Choroid plexus epithelial cell (primary cell): Measurements from ENCODE around the gene NSMF.
A peak's percentile ranks its signal among the peaks of the same experiment; 100 is the strongest.

Source experiments
- DNase-seq: peaks from one replicate; pipeline ENCODE4 v3.0.0-alpha.2; 2010; ENCODE audit warnings: low read depth
- H3K4me3 ChIP-seq: 2 replicates; pipeline ENCODE4 v1.5.1; 2011; ENCODE audit warnings: low read depth, mild to moderate bottlenecking, control low read depth, low read length, moderate library complexity
- TF ChIP-seq, protein P1 (sequence below): conservative IDR thresholded peaks from 2 replicates; pipeline ENCODE4 v1.5.1; 2011; ENCODE audit warnings: low read depth, mild to moderate bottlenecking, control low read depth, inconsistent platforms, low read length, moderate library complexity

Gene NSMF

DNA sequence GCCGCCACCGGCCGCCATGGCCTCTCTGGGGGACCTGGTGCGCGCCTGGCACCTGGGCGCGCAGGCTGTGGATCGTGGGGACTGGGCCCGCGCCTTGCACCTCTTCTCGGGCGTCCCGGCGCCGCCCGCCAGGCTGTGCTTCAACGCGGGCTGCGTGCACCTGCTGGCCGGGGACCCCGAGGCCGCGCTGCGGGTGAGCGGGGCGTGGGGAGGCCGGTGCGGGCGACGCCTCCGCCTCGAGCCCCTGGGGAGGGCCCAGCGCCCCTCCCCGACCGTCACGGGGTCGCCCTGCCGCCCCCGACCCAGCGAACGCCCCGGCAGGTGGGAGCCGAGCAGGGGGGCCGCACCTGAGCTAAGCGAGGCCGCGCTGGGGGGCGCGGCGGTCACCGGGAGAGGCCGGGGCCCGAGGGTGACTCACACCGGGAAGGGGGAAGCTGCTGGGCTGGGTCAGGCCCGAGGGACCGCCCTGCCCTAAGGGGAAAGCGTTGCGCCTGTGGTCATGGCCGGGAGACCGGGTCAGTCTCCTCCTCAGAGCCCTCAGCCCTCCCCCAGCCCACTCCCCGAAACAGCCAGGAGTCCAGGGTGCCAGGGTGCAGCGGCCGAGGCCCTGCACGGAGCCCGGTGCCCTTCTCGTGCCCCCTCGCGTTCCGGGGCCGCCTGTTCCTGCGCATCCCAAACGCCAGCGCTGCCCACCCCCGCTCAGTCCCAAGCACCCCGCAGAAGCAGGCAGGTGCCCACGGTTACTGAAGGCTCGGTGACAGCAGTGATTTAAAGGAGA, 35.4 kb downstream of the NSMF start:
- H3K4me3 ChIP-seq, result peak overlapping the region; percentile 75
- TF ChIP-seq, protein P1, sequence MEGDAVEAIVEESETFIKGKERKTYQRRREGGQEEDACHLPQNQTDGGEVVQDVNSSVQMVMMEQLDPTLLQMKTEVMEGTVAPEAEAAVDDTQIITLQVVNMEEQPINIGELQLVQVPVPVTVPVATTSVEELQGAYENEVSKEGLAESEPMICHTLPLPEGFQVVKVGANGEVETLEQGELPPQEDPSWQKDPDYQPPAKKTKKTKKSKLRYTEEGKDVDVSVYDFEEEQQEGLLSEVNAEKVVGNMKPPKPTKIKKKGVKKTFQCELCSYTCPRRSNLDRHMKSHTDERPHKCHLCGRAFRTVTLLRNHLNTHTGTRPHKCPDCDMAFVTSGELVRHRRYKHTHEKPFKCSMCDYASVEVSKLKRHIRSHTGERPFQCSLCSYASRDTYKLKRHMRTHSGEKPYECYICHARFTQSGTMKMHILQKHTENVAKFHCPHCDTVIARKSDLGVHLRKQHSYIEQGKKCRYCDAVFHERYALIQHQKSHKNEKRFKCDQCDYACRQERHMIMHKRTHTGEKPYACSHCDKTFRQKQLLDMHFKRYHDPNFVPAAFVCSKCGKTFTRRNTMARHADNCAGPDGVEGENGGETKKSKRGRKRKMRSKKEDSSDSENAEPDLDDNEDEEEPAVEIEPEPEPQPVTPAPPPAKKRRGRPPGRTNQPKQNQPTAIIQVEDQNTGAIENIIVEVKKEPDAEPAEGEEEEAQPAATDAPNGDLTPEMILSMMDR, result no peak
- no peak for DNase-seq

DNA sequence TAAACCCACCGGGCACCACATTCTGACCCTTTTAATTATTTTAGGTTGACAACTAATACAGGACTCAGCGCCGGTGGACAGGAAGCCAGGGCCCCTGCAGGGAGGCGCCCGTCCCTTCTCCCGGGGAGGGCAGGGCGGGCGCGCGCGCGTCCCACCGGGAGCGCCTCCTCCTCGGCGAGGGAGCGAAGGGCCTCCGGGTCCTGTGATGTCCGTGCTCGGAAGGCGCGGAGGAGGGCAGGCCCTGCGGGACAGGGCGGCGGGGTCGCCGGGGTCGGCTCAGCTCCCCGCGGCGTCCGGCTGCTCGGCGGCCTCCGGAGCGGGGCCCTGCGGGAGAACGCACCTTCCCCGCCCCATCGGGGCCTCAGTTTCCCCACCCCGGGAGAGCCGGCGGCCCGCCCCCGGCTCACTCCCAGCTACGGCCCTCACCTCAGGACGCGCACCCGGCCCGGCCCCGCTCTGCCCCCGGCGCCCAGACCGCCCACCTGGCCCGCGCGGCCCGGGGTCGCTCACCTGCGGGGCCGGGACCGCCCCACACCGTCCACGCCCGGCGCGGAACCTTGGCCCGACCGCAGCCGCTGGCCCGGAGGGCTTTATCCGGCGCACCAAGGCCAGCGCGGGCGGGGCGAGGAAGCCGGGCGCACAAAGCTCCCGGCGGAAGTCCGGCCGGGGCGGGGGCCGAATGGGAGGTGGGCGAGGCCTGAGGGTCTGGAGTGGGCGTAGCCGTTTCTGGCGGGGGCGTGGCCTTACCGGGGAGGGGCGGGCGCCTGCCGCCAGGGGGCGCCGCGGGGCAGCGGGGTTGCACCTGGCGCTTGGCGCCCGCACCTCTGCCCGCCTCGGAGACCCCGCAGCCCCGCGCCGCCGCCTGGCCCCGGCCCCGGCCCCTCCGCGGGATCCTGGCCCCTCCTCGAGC, 36.3 kb downstream of the NSMF start, which contains the start of the genes EXD3 and NOXA1:
TSS of gene EXD3 (minus strand) at position 559 of the 910 bp plus-strand sequence. CDS start 27,805 bp downstream, outside the sequence.
TSS of gene NOXA1 (plus strand) at position 790 of the 910 bp plus-strand sequence. CDS start 137 bp downstream, outside the sequence.
- H3K4me3 ChIP-seq, result peak within 1 kb of the TSS; percentile 75
- TF ChIP-seq, protein P1, result peak; percentile 39
- DNase-seq, result peak; percentile 93

DNA sequence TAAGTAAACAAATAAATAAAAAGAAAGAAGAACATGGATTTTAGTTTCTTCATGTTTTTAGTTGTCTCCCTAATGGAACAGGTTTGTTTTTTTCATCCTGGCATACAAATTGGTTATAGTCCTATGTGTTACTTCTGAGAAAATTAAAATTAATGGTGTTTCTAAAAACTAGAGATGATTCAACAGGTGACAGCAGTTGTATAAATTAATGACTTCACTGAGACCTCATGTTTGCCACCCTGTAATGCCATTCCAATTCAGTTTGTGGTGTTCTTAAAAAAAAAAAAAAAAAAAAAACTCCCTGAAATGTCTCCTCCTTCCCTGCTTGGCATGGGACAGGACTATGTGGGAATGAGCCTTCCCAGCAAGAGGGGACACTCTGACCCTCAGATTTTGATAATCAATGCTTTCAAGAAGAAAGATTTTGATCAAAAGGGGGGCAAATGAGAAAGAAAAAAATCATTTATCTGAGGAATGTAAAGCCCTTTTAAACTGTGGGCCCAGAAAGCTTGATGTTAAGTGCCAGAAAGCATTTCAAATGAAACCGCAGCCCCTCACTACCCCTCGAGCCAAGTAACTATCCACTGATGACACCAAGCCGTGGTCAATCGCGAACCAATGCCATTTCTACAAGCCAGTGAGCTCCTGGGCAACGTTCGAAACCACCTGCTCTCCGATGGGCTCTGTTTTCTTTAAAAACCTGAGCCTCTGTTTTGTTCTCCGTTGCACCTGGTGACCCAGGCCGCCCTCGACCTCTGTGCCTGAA, 37.1 kb downstream of the NSMF start:
- DNase-seq, result no peak
- TF ChIP-seq, protein P1, result no peak
- peak overlapping the region; percentile 75 for H3K4me3 ChIP-seq

DNA sequence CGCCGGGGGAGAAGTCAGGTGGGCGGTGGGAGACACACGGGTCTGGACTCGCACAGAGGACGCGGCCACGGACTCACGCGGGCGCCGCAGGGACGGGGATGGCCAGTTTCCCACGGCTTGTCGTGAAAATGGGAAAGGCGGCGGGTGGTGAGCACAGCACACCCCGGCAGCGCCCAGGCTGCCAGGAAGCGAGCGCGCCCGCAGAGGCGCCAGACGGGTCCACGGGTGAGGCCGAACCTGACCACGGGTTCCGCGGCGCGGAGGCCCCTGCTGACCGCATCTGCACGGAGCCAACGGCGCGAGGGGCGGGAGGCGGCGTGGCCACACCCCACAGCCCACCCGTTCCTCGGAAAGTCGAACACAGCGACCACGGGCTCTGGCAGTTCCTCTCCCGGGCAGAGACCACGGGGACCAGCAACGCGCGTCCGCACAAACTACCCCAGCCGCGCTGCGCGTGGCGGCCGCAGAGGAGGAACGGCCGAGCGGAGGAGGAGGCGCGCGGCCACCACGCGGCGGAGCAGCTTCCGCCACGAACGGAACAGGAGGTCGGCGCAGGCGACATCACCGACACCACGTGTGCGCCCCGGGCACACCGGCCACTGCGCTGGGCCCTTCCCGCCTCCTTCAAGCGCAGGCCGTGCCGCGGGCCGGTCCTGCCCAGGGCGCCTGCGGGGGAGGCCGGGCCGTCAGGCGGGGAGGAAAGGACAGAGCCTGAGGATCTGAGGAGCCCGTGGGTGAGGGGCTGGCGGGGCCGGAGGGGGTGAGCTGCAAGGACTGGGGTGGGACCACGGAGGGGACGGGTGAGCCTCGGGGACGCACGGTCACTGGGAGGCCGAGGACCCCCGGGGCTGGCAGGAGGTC, 41.7 kb downstream of the NSMF start:
- H3K4me3 ChIP-seq, result peak overlapping the region; percentile 38
- TF ChIP-seq, protein P1, result no peak
- no peak for DNase-seq

DNA sequence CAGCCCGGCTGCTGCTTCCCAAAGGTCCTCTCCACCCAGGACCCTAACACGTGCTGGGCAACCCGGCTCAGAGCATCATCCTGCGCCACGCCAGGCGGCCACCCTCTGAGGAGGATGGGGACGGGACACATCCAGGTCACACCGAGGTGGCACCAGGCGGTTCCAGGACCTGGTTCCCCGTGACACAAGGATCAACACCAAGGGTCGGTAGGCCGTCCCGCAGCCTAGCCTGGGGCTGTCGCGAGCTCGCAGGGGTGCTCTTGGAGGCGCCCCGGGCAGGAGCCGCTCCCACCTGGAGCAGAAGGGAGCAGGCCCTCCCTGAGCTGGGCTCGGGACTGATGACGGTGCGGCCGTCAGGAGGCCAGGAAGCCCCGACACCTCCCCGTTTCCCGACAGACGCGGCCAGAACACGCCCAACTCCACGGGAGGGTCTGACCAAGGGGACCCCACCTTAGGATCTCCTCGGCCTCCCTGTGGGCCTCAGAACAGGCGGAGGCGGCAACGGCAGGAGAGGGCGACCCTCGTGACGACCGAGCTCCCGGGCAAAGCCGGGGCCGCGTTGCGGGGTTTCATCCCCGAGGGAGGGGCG, 42.5 kb downstream of the NSMF start:
- TF ChIP-seq, protein P1, result no peak
- DNase-seq, result no peak
- H3K4me3 ChIP-seq, result no peak overlapping the region
